Left hindlimb (tissue), 1 donor: ENCODE measurements around the gene S100A5.

Experiments
- DNase-seq: peaks from one replicate; pipeline ENCODE4 v3.0.0-alpha.2; 2018

S100A5 gene

DNA sequence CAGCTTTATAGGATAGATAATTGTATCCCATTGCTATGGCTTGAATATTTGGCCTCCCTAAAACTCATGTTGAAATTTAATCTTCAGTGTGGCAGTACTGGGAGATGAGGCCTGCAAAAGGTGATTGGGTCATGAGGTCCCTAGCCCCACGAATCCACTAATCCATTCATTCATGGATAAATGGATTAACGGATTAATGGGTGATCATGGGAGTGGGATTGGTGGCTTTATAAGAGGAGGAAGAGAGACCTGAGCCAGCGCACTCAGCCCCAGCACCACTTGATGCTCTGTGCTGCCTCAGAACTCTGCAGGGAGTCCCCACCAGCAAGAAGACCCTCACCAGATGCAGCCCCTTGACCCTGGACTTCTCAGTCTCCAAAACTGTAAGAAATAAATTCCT lies 37.0 kb downstream of the S100A5 start:
- no peak for DNase-seq

DNA sequence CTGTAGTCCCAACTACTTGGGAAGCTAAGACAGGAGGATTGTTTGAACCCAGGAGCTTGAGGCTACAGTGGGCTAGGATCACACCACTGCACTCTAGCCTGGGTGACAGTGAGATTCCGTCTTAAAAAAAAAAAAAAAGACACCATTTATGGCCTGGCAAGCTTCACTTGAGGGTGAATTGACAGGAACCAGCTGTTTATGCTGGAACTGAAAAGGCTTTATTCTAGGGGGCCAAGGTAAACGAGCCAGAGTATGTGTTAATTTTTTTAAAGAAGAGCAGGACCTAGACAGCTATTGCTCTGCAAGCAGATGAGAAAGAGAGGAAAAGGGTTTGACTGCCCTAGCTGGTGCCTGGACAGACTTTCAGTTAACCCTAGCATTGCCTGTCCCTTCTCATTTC lies 42.0 kb downstream of the S100A5 start:
- no peak for DNase-seq

DNA sequence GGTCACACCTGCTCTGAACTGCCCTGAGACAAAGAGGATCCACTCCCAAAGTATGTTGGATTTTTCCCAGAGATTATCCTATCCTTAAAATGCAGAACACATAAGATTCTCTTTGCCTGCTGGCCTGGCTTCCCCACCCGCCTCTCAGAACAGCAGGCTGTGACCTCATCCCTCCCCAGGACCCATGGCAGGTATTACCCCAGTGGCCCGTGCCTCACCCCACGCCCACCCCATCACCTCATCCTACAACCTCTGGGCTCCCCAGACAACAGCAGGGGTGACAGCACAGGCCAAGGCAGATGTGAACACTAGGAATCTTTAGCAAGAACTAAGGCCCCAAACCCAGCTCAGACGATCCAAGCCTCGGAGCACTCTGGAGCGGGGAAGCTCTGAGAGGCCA lies 45.2 kb downstream of the S100A5 start:
- no peak for DNase-seq

DNA sequence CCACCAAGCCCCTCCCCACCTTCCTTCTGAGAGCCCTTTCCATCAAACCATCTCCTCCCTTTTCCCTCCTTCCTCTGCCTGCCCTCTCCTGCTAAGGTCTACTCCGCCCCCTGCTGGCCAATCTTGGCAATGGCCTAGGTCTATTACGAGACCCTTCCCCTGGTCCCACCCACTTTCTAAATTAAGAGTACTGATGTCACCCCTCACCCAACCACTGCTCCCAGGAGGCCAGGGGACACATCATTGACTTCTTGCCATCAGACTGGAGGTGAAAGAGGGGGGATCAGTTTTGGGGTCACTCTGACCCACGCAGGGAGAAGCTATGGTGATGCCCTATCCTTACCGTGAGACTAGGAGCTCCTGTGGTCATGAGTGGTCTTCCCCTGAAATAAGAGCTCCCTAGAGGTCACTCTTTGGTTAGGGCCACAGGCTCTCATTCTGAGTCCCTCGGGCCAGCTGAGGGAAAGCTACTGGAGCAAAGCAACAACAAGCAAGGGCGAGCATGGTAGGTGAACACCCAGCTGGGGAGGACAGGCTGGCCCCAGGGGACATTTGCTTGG lies 45.7 kb downstream of the S100A5 start:
- DNase-seq, result peak; percentile 73

DNA sequence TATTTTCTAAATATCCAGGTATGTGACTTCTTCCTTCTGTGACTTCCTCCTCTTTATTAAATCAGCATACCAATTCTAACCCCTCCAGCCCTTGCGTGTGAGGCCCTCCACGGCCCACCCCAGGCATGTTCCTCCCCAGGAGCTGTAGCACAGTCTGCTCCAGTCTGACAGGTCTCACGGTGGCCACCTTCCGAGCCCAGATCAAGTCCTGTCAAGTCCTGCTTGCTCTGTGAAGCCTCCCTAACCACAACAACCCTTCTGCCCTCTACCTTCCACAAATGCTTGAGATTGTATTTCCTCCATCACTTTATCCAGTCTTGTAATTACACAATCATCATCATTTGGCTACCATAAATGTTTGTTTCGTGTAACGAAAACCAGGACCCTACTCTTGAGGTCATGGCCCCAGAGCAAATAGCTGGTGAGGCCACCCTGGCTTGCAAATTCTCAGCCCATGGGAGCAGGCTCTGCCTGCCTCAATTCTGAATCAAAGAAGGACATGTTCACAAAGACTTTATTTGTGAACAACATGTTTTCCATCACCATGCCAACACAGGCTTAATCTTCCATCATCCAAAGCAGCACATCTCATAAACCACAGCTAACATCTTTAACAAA lies 47.3 kb downstream of the S100A5 start:
- DNase-seq, result no peak

DNA sequence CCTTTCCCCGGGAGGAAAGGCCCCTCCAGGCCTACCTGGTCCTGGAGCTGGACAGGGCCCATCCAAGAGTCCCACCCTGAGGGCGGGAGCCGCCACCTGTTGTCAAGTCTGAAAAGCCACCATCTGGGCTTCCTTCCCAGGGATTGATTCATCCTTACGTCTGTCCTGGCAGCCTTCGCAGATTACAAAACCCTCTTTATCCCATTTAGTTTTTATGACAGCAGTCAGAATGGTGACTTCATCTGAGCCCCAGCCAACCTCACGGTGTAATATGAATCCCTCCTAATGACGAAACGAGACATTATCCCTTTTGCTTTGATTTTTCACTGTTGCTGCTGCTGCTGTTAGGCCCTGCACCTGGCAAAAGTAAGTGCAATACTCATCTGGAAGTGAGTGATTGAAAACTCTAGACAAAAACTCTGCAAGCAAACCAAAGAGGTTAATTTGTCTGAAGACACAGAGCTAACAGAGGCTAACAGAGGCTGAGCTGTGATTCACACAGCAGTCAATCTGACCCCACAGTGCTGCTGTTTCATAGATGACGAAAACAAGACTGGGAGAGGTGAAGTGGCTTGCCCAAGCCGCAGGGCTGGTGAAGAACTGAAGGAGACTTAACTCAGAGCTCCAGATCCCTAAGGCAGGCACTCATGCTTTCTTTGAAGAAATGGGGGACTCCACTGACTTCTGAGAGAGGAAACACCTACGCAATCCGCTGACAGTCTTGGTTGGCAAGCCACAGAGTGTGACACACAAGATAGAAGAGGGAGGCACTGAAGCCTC lies 50.3 kb downstream of the S100A5 start:
- DNase-seq, result peak; percentile 80

DNA sequence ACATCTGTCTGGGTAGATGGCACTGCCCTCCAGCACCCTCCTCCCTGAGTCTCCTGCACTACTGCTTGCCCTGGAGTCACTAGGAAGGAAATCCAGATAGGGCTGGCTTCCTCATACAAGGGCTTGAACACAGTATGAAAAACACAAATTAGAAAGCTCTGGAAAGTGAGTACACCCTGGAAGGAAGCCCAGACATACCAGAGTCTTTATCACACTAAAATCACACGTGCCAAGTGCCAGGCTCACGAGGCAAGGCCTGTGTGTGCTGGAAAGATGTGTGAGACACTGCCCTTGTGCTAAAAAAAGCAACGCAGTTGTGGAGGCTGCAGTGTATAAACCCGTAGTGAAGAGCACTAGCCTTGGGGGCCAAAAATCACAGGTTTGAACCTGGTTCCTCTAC lies 52.0 kb downstream of the S100A5 start:
- DNase-seq, result no peak

DNA sequence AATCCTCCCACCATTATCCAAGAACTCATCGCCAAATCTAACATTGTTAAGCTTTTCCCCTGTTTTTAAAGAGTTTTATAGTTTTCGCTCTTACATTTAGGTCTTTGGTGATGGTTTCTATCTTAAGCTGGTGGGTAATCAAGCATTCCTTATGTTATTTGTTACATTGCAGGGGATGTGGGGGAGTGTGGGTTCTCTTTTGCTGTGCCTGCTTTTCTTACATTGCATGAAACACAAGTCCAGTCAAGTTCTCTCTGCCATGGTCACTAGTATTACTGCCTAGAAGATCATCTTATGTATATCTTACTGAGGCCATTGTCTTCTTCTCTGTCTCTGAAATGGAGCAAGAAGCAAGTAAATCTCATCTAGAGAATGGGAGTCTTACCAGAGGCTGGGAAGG lies 53.0 kb downstream of the S100A5 start:
- no peak for DNase-seq
